ENCODE measurements around the gene MAPT. TPM values are rescaled to one million over a fixed set of nuclear protein-coding genes. Genes with fewer than 3 reads are reported as not detected.

The MAPT gene
- polyA plus RNA-seq, 3 donors, result 0.04 TPM; not detected in 2

- H3K4me2 ChIP-seq (replicated peaks; ENCODE audit: extremely low read depth, low read length, poor library complexity, severe bottlenecking), result no peak overlapping the region
- H3K36me3 ChIP-seq (replicated peaks in 1 of 2; ENCODE audit: control insufficient read depth in 1 of 2, insufficient read depth in 2 of 2, low read length in 2 of 2), result no peaks in the 10 kb centered on the region
- H3K9me3 ChIP-seq (replicated peaks in 1 of 2; ENCODE audit: control insufficient read depth in 1 of 2, insufficient read depth in 1 of 2, low read length in 2 of 2), result no peaks in the 10 kb centered on the region
- no peaks in the 10 kb centered on the region for H3K36me3 Mint-ChIP-seq
- 100% methylated on average over 5 of the region's 9 CpGs for WGBS (ENCODE audit: insufficient coverage)
- no peak overlapping the region for H3K4me3 Mint-ChIP-seq
- H2AFZ ChIP-seq (ENCODE audit: insufficient read depth, low read depth, low read length, poor library complexity, severe bottlenecking), result no peak overlapping the region
- intact Hi-C loops (cut with micrococcal nuclease), result no loop called here
- no peaks in the 10 kb centered on the region for H3K4me1 ChIP-seq (ENCODE audit: control insufficient read depth in 1 of 2, insufficient read depth in 2 of 2, low read length in 2 of 2)
- H3K27me3 Mint-ChIP-seq (ENCODE audit: low read depth in 3 of 3), result peaks cover 6 to 12% (median 7%) of the 10 kb centered on the region in 3 donors
- TF ChIP-seq CTCF (IDR thresholded peaks at IDR 0.05), result no peak
- H3K9me3 Mint-ChIP-seq, result peaks cover 0 to 2% (median 0%) of the 10 kb centered on the region in 7 donors
- DNase-seq, result no peak
- no peaks in the 10 kb centered on the region for H4K20me1 ChIP-seq (ENCODE audit: insufficient read depth, low read length)
- no peak overlapping the region for H3K4me3 ChIP-seq (replicated peaks in 1 of 3; ENCODE audit: low read depth in 2 of 3, low read length in 3 of 3)
- no peaks in the 10 kb centered on the region for H3K79me2 ChIP-seq (ENCODE audit: insufficient read depth, low read length)
- H3K4me1 Mint-ChIP-seq, result no peaks in the 10 kb centered on the region
- no peaks in the 10 kb centered on the region for H3K27me3 ChIP-seq (ENCODE audit: control insufficient read depth in 2 of 2, insufficient read depth in 2 of 2, low read length in 2 of 2)
- H3K27ac ChIP-seq (ENCODE audit: low read depth in 1 of 2, low read length in 2 of 2), result no peak overlapping the region
- peak overlapping the region in 1 of 7 donors; percentile 81 for H3K27ac Mint-ChIP-seq
- H3K9ac ChIP-seq (ENCODE audit: insufficient read depth, low read length, poor library complexity, severe bottlenecking), result no peak overlapping the region
Observed at GRCh38 chr17:45958307-45958706, 64.0 kb downstream of the MAPT start.

- intact Hi-C loops (cut with micrococcal nuclease), result no loop called here
- H3K9ac ChIP-seq (ENCODE audit: insufficient read depth, low read length, poor library complexity, severe bottlenecking), result no peak overlapping the region
- H3K4me1 ChIP-seq (ENCODE audit: control insufficient read depth in 1 of 2, insufficient read depth in 2 of 2, low read length in 2 of 2), result no peaks in the 10 kb centered on the region
- no peaks in the 10 kb centered on the region for H3K9me3 ChIP-seq (replicated peaks in 1 of 2; ENCODE audit: control insufficient read depth in 1 of 2, insufficient read depth in 1 of 2, low read length in 2 of 2)
- H3K27ac ChIP-seq (ENCODE audit: low read depth in 1 of 2, low read length in 2 of 2), result no peak overlapping the region
- Mint-ChIP-seq H3K36me3 (no peaks in the 10 kb centered on the region), H3K4me3 (no peak overlapping the region), H3K4me1 (no peaks in the 10 kb centered on the region), H3K27me3 (ENCODE audit: low read depth in 3 of 3) (peaks cover 6 to 8% (median 8%) of the 10 kb centered on the region in 3 donors), H3K27ac (no peak overlapping the region), H3K9me3 (peaks cover 0 to 2% (median 0%) of the 10 kb centered on the region in 7 donors)
- no peak overlapping the region for H3K4me2 ChIP-seq (replicated peaks; ENCODE audit: extremely low read depth, low read length, poor library complexity, severe bottlenecking)
- no peak for TF ChIP-seq CTCF (IDR thresholded peaks at IDR 0.05)
- H3K4me3 ChIP-seq (replicated peaks in 1 of 3; ENCODE audit: low read depth in 2 of 3, low read length in 3 of 3), result no peak overlapping the region
- H4K20me1 ChIP-seq (ENCODE audit: insufficient read depth, low read length), result no peaks in the 10 kb centered on the region
- no peaks in the 10 kb centered on the region for H3K27me3 ChIP-seq (ENCODE audit: control insufficient read depth in 2 of 2, insufficient read depth in 2 of 2, low read length in 2 of 2)
- H3K79me2 ChIP-seq (ENCODE audit: insufficient read depth, low read length), result no peaks in the 10 kb centered on the region
- DNase-seq, result no peak
- H3K36me3 ChIP-seq (replicated peaks in 1 of 2; ENCODE audit: control insufficient read depth in 1 of 2, insufficient read depth in 2 of 2, low read length in 2 of 2), result no peaks in the 10 kb centered on the region
- WGBS (ENCODE audit: insufficient coverage), result 94% methylated on average over 6 of the region's 9 CpGs
- no peak overlapping the region for H2AFZ ChIP-seq (ENCODE audit: insufficient read depth, low read depth, low read length, poor library complexity, severe bottlenecking)
Observed at GRCh38 chr17:45958994-45959665, 64.8 kb downstream of the MAPT start.
